ENCODE data around the gene STX4.

Gene STX4, protein sequence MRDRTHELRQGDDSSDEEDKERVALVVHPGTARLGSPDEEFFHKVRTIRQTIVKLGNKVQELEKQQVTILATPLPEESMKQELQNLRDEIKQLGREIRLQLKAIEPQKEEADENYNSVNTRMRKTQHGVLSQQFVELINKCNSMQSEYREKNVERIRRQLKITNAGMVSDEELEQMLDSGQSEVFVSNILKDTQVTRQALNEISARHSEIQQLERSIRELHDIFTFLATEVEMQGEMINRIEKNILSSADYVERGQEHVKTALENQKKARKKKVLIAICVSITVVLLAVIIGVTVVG

DNA sequence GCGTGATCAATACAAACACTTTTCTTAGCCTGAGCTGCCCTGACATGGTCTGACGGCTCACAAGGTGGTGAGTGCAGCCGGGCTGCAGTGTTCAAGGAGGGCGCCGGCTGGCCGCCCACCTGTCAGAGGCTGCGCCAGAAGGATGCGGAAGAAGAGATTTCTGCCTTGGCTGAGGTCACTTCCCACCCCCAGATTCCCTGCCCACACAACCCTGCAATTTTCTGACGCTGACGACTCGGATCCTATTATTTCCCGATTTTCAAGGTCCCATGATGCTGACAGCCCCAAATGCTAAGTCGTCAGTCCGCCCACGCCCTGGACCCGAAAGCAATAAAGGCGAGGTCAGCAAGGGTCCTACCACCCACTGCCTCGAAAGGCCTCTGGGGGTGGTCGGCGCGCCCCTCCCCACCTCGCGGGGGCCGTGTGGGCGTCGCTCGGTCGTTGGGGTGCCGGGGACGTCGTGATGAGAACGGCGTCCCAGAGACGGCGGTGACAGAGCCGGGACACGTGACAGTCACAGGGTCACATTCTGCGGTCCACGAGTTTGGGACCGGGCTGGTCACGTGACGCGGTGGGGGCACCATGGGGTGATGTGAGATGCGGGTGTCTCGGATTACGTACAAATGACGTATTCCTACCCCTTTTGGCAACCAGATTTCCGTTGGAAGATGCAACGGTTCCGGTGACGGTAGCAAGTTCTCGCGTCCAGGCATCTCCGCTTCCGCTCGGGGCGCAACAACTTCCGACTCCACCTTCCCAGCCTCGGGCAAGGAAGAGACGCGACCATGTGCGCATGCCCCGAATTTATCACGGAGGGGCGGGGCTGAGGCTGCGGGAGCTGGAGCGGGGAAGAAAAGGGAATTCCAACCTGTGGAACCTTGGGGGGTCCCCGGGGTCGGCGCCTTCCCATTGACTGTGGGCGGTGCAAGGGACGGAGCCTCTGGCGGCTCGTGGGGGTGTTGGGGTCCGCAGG, at the start of gene STX4:
STX4 (plus strand) TSS at position 823 of the 973 bp plus-strand sequence. CDS start 248 bp downstream, outside the sequence.
- peak; percentile 94 for DNase-seq (ENCODE audit: low read depth)

DNA sequence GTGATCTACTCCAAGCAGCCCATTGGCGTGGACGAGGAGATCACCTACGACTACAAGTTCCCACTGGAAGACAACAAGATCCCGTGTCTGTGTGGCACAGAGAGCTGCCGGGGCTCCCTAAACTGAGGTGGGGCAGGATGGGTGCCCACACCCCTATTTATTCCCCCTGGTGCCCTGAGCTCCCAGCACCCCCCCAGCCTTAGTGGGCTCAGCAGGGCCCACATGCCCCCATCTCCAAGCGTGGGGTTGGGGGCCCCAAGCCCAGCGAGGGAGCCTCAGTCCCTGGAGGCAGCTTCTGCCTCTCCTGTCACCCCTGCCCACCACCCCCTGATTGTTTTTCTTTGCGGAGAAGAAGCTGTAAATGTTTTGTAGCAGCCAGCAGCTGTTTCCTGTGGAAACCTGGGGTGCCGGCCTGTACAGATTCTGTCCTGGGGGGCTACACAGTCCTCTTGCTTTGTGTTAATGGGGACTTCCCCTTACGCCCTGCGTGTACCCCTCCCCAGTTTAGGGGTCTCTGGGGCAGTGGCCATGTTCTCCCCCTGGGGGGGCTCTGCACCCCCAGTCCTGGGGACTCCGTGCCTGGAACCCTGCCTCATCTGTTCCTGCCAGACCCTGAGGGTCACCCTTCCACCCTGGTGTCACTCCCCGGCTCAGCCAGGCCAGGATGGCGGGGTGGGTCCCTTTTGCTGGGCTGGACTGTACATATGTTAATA, 49.3 kb upstream of the STX4 start:
- no peak for DNase-seq (ENCODE audit: low read depth)

DNA sequence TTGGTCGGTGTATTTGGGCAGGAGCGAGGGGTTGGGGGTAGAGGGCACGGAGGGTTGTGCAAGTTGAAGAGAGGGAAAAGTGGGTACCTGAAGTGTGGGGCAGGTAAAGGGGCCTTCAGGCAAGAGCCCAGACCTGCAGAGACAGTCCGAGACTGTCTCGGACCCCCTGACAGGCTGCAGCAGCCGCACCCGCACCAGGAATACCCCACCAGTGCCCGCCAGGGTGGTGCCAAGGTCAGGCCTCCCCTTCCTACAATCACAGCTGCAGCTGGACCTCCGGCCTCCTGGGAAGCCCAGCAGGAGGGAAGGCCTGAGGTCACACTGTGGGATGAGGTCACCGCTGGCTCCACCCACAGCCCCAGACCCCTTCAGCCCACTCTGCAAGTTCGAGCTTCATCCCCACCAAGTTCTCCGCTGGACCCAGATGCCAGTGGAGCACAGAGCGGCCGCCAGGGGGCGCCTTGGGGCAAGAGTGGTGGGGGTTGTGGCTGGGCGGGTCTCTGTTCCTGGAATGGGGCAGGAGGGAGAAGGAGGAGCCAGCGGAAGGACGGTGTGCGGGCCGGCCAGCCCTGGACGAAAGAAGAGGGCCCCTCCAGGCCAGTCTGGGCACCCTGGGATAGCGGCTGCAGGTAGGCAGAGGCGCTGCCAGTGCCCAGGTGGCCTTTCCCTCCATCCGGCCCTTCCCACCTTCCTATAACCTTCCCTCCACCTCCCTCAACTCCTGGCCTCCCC, 48.5 kb upstream of the STX4 start, which contains the start of gene HSD3B7:
HSD3B7 (plus strand) TSS at position 539 of the 732 bp plus-strand sequence. CDS start 452 bp downstream, outside the sequence.
- DNase-seq (ENCODE audit: low read depth), result peak; percentile 83

DNA sequence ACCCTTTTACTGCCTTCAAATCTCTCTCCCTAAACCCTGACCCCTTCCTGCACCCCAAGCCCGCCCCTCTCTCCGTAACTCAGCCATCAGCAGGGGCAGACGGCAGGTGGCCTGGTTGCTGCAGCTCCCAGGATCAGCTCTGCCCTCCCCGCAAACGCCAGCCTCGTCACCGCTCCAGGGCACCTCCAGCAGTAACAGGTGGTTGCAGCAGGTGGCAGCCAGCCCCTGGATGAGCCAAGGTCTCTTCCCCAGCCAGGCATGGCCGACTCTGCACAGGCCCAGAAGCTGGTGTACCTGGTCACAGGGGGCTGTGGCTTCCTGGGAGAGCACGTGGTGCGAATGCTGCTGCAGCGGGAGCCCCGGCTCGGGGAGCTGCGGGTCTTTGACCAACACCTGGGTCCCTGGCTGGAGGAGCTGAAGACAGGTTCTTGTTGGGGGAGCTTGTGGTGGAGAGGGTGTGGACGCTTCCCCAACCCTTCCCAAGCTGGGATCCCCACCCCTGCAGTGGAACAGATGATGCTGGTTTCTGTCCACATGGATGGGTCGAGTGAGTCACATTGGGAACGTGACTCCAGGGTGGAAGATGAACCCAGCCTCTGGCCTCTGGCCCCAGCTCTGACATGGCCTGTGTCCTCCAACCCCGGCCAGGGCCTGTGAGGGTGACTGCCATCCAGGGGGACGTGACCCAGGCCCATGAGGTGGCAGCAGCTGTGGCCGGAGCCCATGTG, 47.8 kb upstream of the STX4 start:
- no peak for DNase-seq (ENCODE audit: low read depth)

DNA sequence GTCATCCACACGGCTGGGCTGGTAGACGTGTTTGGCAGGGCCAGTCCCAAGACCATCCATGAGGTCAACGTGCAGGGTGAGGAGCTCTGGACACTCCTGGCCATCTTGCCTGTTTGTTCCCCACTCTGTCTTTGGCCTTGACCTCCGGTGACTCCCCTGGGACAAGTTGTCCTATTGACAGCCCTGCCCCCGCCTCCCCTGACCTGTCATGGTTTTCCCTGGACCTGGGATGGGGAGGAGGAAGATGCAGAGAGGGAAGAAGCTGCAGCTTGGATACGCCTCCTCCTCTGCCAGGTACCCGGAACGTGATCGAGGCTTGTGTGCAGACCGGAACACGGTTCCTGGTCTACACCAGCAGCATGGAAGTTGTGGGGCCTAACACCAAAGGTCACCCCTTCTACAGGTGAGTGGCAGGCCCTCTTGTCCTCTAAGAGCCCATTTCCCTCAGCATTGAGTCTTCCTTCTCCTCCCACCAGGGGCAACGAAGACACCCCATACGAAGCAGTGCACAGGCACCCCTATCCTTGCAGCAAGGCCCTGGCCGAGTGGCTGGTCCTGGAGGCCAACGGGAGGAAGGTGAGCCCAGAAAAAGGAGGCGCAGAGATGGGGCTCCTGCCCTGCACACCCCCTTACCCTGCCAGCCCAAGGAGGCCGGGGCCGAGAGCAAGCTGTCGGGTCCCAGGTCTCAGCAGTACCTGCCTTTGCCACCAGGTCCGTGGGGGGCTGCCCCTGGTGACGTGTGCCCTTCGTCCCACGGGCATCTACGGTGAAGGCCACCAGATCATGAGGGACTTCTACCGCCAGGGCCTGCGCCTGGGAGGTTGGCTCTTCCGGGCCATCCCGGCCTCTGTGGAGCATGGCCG, 47.0 kb upstream of the STX4 start:
- DNase-seq (ENCODE audit: low read depth), result no peak

DNA sequence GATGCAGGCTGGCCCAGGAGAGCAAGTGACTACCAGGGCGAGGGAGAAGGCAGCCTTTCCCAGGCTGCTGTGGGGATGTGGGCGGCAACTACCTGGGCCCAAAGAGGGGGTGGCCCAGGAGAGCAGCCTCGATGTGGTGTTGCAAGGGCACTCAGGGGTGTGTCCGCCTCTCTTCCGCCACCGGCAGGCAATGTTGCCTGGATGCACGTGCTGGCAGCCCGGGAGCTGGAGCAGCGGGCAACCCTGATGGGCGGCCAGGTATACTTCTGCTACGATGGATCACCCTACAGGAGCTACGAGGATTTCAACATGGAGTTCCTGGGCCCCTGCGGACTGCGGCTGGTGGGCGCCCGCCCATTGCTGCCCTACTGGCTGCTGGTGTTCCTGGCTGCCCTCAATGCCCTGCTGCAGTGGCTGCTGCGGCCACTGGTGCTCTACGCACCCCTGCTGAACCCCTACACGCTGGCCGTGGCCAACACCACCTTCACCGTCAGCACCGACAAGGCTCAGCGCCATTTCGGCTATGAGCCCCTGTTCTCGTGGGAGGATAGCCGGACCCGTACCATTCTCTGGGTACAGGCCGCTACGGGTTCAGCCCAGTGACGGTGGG, 45.7 kb upstream of the STX4 start:
- no peak for DNase-seq (ENCODE audit: low read depth)

DNA sequence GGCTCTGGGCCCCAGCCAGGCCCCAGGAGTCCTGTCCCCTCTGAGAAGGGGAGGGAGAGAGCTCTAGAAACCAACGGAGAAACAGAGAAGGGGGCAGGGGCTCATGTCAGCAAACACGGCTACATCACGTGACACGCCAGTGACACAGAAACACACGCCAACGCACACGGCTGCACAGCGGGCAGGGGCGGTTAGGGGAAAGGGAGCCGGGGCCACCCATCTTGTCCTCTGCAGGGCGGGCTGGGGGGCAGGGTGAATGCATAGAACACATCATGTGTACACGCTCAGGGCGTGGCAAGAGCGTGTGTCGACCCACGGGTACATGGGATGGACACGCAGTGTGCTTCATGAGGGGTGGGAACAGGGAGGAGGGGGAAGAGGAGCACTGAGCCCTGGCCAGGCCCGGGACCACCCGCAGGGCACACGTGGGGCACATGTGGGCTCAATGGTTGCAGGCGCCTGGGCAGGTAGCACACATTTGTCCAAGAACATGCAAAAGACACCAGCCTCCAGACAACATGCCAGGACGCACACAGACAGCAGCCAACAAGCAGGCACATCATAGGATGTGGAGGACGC, 43.8 kb upstream of the STX4 start:
- DNase-seq (ENCODE audit: low read depth), result no peak

DNA sequence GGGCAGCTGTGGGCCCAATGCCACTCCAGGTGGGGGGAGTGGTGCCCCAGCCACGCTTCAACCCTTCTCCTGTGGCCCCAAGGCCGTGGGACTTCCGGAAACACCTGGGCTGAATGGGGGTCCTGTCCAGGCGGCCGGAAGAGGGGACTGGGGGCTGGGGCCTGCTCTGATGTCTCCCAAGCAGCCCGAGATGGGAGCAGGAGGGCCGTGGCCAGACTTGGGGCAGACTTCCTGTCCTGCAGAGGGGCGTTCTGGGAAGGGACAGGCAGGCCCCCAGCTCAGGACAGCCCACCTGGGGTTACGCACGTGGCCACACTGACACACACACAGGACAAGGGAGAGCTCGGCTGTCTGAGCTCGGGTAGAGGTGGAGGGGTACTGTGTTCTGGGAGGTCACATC, 43.3 kb upstream of the STX4 start:
- no peak for DNase-seq (ENCODE audit: low read depth)

DNA sequence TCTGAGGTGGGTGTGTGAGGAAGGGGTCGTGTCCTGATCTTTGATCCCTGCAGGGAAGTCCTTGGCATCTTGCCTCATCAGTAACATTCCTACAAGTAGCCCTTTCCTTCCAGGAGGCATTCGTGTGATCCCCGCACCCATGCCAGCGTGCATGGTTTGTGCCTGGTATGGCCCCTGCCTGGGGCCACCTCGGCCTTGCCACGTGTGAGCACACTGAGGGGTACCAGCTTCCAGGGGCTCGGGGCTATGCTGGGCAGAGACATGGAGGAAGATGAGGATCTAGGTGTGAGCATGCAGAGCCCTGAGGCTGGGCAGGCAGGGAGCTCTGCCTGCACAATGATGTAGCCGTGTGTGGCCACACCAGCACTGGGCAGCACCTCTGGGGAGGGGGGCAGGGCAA, 42.3 kb upstream of the STX4 start:
- no peak for DNase-seq (ENCODE audit: low read depth)

DNA sequence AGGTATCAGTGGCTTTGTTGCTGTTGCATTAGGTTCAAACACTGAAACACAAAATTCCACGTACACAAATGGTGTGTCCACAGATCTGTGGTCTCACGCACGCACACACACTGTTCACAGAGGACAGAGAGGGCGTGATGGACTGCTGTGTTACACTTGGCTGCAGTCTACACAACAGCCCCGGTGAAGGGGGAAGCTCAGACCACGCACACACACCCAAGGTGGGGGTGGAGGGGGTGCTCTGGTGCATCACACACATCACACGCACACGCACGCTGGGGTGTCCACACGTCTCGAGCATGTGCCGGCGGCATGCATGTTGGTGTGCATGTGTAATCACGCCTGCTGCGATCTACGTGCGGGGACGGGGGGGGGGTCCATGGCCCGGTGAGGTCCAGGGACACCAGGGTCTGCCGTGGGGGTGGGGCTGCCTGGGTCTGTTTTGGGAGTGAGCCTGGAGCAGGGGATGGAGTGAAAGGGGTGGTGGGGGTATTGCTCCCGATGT, 41.0 kb upstream of the STX4 start:
- no peak for DNase-seq (ENCODE audit: low read depth)

DNA sequence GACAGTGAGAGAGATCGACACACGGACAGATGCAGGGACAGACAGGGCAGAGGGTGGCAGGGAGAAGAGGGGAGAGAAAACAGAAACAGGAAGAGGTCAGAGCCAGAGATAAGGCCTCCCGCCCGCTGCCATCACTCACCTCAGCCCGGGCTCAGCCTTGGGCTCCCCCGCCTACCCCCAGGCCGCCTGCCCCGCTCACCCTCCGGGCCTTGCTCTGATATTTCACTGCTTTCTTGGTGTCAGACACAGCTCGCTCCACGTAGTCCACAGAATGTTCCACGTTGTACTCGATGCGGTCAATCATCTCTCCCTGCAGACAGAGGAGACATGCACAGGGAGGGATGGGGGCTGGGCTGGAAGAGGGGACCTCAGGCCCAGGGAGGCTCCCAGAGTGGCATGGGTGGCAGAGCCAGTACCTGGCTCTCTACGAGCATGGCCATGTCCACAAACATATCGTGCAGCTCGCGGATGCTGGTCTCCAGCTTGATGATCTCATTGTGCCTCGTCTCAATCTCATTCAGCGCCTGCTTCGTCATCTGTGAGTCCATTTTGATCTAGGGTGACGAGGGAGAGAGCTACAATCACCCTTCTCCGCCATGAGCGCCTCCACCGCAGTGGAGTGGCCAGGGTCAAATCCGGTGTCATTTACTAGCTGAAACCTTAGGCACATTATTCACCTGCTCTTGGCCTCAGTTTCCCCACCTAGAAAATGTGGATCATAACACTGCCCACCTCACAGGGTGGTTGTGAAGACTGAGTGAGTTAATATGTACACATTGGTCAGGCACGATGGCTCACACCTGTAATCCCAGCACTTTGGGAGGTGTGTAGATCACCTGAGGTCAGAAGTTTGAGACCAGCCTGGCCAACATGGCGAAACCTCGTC, 40.2 kb upstream of the STX4 start:
- no peak for DNase-seq (ENCODE audit: low read depth)

DNA sequence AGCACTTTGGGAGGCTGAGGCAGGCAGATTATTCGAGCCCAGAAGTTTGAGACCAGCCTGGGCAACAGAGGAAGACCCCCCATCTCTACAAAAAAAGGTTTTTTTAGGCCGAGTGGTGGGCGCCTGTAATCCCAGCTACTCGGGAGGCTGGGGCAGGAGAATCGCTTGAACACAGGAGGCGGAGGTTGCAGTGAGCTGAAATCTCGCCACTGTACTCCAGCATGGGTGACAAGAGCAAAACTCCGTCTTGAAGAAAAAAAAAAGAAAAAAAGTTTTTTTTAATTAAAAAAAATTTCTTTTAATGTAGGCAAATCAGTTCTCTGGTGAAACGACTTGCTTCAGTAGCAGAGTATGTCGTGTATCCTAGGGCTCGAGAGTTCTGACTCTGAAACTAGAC, 37.4 kb upstream of the STX4 start:
- no peak for DNase-seq (ENCODE audit: low read depth)

DNA sequence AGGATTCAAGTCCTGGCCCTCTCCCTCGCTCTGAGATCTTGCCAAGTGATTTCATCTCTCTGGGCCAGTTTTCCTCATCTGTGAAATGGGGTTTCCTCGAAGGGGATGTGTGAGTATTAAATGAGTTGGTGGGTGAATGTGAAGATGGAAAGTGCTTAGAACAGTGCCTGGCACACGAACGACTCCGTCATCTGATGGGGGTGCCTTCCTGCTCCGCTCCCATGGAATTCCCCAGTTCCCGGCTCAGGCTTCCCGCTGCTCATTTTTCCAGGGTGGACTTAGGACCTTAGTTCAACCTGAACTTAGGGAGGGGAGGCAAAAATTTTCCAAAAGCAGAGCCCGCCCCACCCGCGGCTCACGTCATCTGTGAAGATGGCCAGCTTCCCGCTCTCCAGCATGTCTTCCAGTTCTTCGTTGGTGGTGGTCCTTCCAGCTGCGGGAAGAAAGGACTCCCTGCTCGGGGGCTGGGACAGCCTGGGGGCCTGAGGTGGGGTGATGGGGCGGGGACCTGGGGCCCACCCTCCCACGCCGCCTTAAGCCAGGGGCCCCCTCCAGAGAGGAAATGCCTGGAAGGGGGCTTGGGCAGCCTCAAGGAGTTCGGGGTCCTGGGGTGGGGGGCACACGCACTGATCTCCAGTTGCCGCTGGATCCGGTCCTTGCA, 36.9 kb upstream of the STX4 start:
- DNase-seq (ENCODE audit: low read depth), result no peak

DNA sequence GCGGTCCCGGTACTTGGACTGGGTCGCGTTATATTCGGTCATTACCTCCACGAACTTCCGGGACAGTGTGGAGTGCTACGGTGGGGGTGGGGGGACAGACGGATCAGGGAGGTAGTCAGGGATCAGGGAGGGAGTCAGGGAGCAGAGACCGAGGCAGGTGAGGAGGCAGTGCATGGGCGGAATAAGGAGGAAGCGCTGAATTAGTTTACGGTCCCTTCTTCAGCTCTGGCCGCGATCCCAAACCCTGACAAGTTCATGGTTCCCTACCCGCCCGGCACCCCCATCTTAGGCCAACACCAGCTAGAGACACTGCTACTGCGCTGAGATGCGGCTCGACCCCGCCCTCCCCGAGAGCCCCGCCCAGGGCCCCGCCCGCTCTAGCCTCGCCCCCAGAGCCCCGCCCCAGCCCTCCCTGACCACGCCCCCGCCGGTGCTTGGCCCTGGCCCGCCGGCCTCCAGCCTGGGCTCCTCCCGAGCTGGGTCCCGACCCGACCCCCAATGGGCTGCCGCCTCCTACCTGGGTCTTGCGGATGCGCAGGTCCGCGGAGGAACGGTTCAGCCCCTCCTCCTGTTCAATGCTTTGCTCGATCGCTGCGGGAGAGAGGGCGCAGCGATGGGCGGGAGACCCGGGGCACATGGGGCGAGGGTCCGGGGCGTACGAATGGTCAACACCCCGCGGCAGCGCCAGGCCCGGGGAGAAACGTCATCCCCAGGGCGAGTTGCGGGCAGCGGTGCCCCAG, 36.2 kb upstream of the STX4 start:
- DNase-seq (ENCODE audit: low read depth), result peak; percentile 70

DNA sequence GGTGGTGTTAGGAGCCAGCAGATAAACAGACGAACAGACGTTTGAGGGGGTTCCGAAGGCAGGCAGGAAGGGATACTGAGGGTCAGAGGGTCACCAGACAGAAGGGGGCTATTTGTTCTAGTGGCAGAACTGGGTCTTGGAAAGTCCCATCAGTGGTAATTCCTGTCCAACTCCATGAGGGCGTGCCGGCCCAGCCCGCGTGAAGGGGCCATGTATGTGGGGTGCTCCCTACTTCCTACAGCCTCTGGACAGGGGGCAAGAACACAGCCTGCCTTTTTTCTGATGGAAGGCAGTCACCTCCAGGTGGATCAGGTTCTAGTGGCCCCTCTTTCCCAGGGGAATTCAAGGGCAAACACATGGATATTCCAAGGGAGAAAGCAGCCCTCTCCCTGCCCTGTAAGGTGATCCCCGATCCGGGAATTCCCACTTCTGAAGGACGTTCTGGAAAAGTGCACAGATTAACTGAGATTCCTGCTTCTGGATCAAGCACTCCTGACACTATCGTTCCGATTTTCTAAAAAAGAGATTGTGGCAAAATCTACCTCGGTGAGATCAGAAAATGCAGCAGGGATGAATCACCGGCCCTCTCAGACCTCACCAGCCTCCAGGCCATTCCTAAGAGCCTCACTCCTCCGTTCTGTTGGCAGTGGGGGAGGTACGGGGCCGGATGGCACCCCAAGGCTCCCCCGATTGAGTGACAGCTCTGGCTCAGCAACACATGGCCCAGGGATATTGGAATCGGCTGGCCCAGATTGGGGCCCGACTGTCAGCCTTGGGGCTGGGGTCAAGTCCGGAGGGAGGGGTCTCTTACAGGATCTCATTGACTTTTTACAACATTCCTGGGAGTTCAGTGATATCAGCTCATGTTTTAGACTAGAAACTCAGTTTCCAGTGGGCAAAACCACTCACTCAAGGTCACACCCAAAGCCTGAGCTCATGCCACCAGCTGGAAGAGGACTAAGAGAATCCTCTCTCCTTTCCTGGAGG, 35.3 kb upstream of the STX4 start:
- no peak for DNase-seq (ENCODE audit: low read depth)
